22Rv1 (cell line): ENCODE results near the gene AOPEP.

Experiments used
- ZFX ChIP-seq: fragments of 450-650 bp; IDR thresholded peaks from 2 replicates; pipeline ENCODE4 v1.6.1; 2017; ENCODE audit warnings: antibody characterized with exemption, borderline replicate concordance
- TF ChIP-seq, protein P1 (sequence below): fragments of 450-650 bp; IDR thresholded peaks from 2 replicates; pipeline ENCODE4 v1.5.1; 2017; ENCODE audit warnings: mild to moderate bottlenecking

DNA sequence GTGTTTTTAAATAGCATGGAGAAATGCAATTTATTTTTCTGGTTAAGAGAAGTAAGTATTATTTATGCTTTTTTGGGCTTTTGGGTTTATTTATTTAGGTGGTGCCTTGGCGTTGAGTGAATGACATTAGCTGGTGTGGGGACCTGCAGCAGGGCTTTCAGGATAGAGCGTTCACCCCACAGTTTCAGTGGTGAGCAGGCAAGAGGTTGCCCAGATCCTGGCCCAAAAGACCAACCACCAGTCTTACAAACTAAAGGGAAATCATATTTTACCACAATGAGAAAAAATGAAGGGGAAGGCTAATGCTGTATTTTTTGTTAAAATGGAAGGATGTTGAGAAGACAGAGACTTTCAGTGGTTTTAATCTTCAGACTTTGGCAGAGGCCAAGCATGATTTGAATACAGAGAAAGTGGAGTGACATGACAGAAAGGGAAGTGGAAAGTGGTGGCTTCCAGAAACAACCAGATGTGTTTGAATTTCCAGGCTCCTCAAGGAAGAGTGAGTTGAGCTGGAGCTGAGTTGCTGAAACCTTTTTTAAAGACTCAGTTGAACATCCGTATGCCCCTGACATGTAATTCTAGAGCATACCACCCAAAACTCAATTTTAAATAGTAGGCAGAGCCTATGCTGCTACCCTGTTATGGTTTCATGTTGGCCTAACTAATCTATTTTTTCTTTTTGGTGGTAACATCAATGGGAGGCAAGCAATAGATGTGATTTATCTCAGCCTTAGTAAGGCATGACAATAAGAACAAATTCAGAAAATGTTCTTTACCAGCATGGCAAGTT is 94.8 kb downstream of the AOPEP start:
- TF ChIP-seq, protein P1, sequence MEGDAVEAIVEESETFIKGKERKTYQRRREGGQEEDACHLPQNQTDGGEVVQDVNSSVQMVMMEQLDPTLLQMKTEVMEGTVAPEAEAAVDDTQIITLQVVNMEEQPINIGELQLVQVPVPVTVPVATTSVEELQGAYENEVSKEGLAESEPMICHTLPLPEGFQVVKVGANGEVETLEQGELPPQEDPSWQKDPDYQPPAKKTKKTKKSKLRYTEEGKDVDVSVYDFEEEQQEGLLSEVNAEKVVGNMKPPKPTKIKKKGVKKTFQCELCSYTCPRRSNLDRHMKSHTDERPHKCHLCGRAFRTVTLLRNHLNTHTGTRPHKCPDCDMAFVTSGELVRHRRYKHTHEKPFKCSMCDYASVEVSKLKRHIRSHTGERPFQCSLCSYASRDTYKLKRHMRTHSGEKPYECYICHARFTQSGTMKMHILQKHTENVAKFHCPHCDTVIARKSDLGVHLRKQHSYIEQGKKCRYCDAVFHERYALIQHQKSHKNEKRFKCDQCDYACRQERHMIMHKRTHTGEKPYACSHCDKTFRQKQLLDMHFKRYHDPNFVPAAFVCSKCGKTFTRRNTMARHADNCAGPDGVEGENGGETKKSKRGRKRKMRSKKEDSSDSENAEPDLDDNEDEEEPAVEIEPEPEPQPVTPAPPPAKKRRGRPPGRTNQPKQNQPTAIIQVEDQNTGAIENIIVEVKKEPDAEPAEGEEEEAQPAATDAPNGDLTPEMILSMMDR, result no peak
- TF ChIP-seq ZFX, result no peak
